Measurements from ENCODE around the gene STOML3. TPM values are rescaled to one million over a fixed set of nuclear protein-coding genes. Genes with fewer than 3 reads are reported as not detected.
"Not testable (repeated sequence)": the region's sequence is repeated elsewhere in the genome, so short reads cannot be mapped to it uniquely, and the experiment has no call there.

STOML3 gene
- total RNA-seq, 1 donor from 2014 or later: not detected

- peaks cover 9% of the 10 kb centered on the region for H3K4me1 Mint-ChIP-seq (ENCODE audit: low read depth, unreplicated experiment)
- TF ChIP-seq EZH2 (IDR thresholded peaks at IDR 0.05; ENCODE audit: insufficient read depth, low read length) (no peak), CTCF (IDR thresholded peaks at IDR 0.05; ENCODE audit: insufficient read depth, low read depth, low read length) (no peak)
- Histone ChIP-seq H3K4me1 (ENCODE audit: insufficient read depth, low read length) (no peaks in the 10 kb centered on the region), H3K9me3 (ENCODE audit: insufficient read depth, low read depth, low read length) (no peaks in the 10 kb centered on the region), H3K27ac (ENCODE audit: low read depth, low read length) (no peak overlapping the region), H3K27me3 (ENCODE audit: insufficient read depth, low read length) (no peaks in the 10 kb centered on the region), H3K79me2 (ENCODE audit: insufficient read depth, low read length) (no peaks in the 10 kb centered on the region), H3K4me3 (ENCODE audit: insufficient read depth, low read depth, low read length) (no peak overlapping the region), H2AFZ (ENCODE audit: low read depth, low read length) (no peak overlapping the region), H4K20me1 (ENCODE audit: insufficient read depth, low read length) (peaks cover 5% of the 10 kb centered on the region), H3K36me3 (ENCODE audit: insufficient read depth, low read length) (peaks cover 42% of the 10 kb centered on the region), H3K9ac (ENCODE audit: low read length) (no peak overlapping the region), H3K4me2 (ENCODE audit: low read length) (no peak overlapping the region)
- H3K27ac Mint-ChIP-seq (ENCODE audit: unreplicated experiment): no peak overlapping the region
- FAIRE-seq (no peak), DNase-seq (ENCODE audit: low read depth) (no peak)
- H3K36me3 Mint-ChIP-seq (ENCODE audit: low read depth, unreplicated experiment): peaks cover 20% of the 10 kb centered on the region
- H3K4me3 Mint-ChIP-seq (ENCODE audit: unreplicated experiment): no peak overlapping the region
- no peaks in the 10 kb centered on the region for H3K27me3 Mint-ChIP-seq (ENCODE audit: low read depth, unreplicated experiment)
- no peaks in the 10 kb centered on the region for H3K9me3 Mint-ChIP-seq (ENCODE audit: unreplicated experiment)
Measured at GRCh38 chr13:39016087-39016486, 25.5 kb upstream of the STOML3 start.

GRCh38 chr13:39013462-39013861 is 22.8 kb upstream of the STOML3 start:
- H3K4me1 Mint-ChIP-seq (ENCODE audit: low read depth, unreplicated experiment): peaks cover 5% of the 10 kb centered on the region
- H3K4me1 ChIP-seq (ENCODE audit: insufficient read depth, low read length): no peaks in the 10 kb centered on the region
- H3K27me3 Mint-ChIP-seq (ENCODE audit: low read depth, unreplicated experiment): no peaks in the 10 kb centered on the region
- peaks cover 38% of the 10 kb centered on the region for H3K36me3 ChIP-seq (ENCODE audit: insufficient read depth, low read length)
- no peak for FAIRE-seq
- H3K9ac ChIP-seq (ENCODE audit: low read length): no peak overlapping the region
- H3K27me3 ChIP-seq (ENCODE audit: insufficient read depth, low read length): no peaks in the 10 kb centered on the region
- H3K9me3 Mint-ChIP-seq (ENCODE audit: unreplicated experiment): no peaks in the 10 kb centered on the region
- H3K4me3 Mint-ChIP-seq (ENCODE audit: unreplicated experiment): no peak overlapping the region
- H3K27ac Mint-ChIP-seq (ENCODE audit: unreplicated experiment): no peak overlapping the region
- H3K4me3 ChIP-seq (ENCODE audit: insufficient read depth, low read depth, low read length): no peak overlapping the region
- peaks cover 5% of the 10 kb centered on the region for H4K20me1 ChIP-seq (ENCODE audit: insufficient read depth, low read length)
- H3K79me2 ChIP-seq (ENCODE audit: insufficient read depth, low read length): no peaks in the 10 kb centered on the region
- peaks cover 19% of the 10 kb centered on the region for H3K36me3 Mint-ChIP-seq (ENCODE audit: low read depth, unreplicated experiment)
- TF ChIP-seq CTCF (IDR thresholded peaks at IDR 0.05; ENCODE audit: insufficient read depth, low read depth, low read length) (no peak), EZH2 (IDR thresholded peaks at IDR 0.05; ENCODE audit: insufficient read depth, low read length) (no peak)
- H2AFZ ChIP-seq (ENCODE audit: low read depth, low read length): no peak overlapping the region
- no peaks in the 10 kb centered on the region for H3K9me3 ChIP-seq (ENCODE audit: insufficient read depth, low read depth, low read length)
- DNase-seq (ENCODE audit: low read depth): no peak
- H3K4me2 ChIP-seq (ENCODE audit: low read length): no peak overlapping the region
- H3K27ac ChIP-seq (ENCODE audit: low read depth, low read length): no peak overlapping the region

- H3K4me3 ChIP-seq (ENCODE audit: insufficient read depth, low read depth, low read length): no peak overlapping the region
- Mint-ChIP-seq H3K27ac (ENCODE audit: unreplicated experiment) (no peak overlapping the region), H3K36me3 (ENCODE audit: low read depth, unreplicated experiment) (peaks cover 21% of the 10 kb centered on the region), H3K4me1 (ENCODE audit: low read depth, unreplicated experiment) (no peaks in the 10 kb centered on the region), H3K27me3 (ENCODE audit: low read depth, unreplicated experiment) (no peaks in the 10 kb centered on the region), H3K4me3 (ENCODE audit: unreplicated experiment) (no peak overlapping the region), H3K9me3 (ENCODE audit: unreplicated experiment) (no peaks in the 10 kb centered on the region)
- DNase-seq (ENCODE audit: low read depth) (no peak), FAIRE-seq (no peak)
- H3K36me3 ChIP-seq (ENCODE audit: insufficient read depth, low read length): peaks cover 38% of the 10 kb centered on the region
- H3K9me3 ChIP-seq (ENCODE audit: insufficient read depth, low read depth, low read length): no peaks in the 10 kb centered on the region
- H3K4me1 ChIP-seq (ENCODE audit: insufficient read depth, low read length): no peaks in the 10 kb centered on the region
- H3K27me3 ChIP-seq (ENCODE audit: insufficient read depth, low read length): no peaks in the 10 kb centered on the region
- TF ChIP-seq EZH2 (IDR thresholded peaks at IDR 0.05; ENCODE audit: insufficient read depth, low read length): no peak
- no peak for TF ChIP-seq CTCF (IDR thresholded peaks at IDR 0.05; ENCODE audit: insufficient read depth, low read depth, low read length)
- no peak overlapping the region for H3K9ac ChIP-seq (ENCODE audit: low read length)
- H2AFZ ChIP-seq (ENCODE audit: low read depth, low read length): no peak overlapping the region
- no peak overlapping the region for H3K27ac ChIP-seq (ENCODE audit: low read depth, low read length)
- H4K20me1 ChIP-seq (ENCODE audit: insufficient read depth, low read length): no peaks in the 10 kb centered on the region
- no peak overlapping the region for H3K4me2 ChIP-seq (ENCODE audit: low read length)
- no peaks in the 10 kb centered on the region for H3K79me2 ChIP-seq (ENCODE audit: insufficient read depth, low read length)
Measured at GRCh38 chr13:39012608-39013007, 22.0 kb upstream of the STOML3 start.

- H3K4me1 Mint-ChIP-seq (ENCODE audit: low read depth, unreplicated experiment); H3K9me3 ChIP-seq (ENCODE audit: insufficient read depth, low read depth, low read length); H3K9me3 Mint-ChIP-seq (ENCODE audit: unreplicated experiment); H3K4me2 ChIP-seq (ENCODE audit: low read length); H4K20me1 ChIP-seq (ENCODE audit: insufficient read depth, low read length); H3K27me3 Mint-ChIP-seq (ENCODE audit: low read depth, unreplicated experiment); H3K4me1 ChIP-seq (ENCODE audit: insufficient read depth, low read length); DNase-seq (ENCODE audit: low read depth); H3K27ac ChIP-seq (ENCODE audit: low read depth, low read length); H3K79me2 ChIP-seq (ENCODE audit: insufficient read depth, low read length); H3K4me3 Mint-ChIP-seq (ENCODE audit: unreplicated experiment); H3K27me3 ChIP-seq (ENCODE audit: insufficient read depth, low read length); FAIRE-seq; H3K27ac Mint-ChIP-seq (ENCODE audit: unreplicated experiment); H3K4me3 ChIP-seq (ENCODE audit: insufficient read depth, low read depth, low read length); H3K36me3 ChIP-seq (ENCODE audit: insufficient read depth, low read length); H3K9ac ChIP-seq (ENCODE audit: low read length); H2AFZ ChIP-seq (ENCODE audit: low read depth, low read length): not testable (repeated sequence)
- peaks cover 11% of the 10 kb centered on the region for H3K36me3 Mint-ChIP-seq (ENCODE audit: low read depth, unreplicated experiment)
Measured at GRCh38 chr13:39006371-39007111, 15.9 kb upstream of the STOML3 start.
